ENCODE measurements around the gene DCC. TPM values are rescaled to one million over a fixed set of nuclear protein-coding genes. Genes with fewer than 3 reads are reported as not detected.

The DCC gene
- total and polyA plus RNA-seq, 2 of the 8 experiments (the other 6 are each of a cell fraction or from before 2014, with no cell fraction given): 0.14 to 1.4 TPM

DNA sequence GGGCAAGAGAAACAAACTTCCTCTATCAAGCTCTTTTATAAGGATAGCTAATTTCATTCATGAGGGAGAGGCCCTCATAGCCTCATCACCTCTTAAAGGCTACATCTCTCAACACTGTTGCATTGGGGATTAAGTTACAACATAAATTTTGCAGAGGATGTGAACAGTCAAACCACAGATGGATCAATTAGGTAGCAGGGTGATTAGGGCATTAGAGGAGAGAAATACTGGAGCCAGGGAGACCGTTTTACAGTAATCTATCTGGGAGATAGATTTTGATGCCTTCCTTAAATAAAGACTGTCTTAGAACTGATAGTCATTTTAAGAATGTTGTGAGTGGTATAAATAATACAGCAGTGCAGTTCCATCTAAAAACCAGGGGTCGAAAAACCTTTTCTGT, 258.9 kb downstream of the DCC start (continued):
- TF ChIP-seq EGR1 (IDR thresholded peaks at IDR 0.05; ENCODE audit: borderline replicate concordance, low read depth, low read length): no peak

GRCh38 chr18:52602820-52603219, 262.8 kb downstream of the DCC start:
- Histone ChIP-seq H3K79me2 (ENCODE audit: control insufficient read depth in 1 of 2, insufficient read depth in 2 of 2, low read length in 2 of 2) (no peaks in the 10 kb centered on the region), H3K56ac (replicated peaks; ENCODE audit: insufficient read length, low read depth, low read length) (no peak overlapping the region), H3K79me1 (ENCODE audit: low read depth, low read length) (no peaks in the 10 kb centered on the region), H4K5ac (ENCODE audit: insufficient read length, low read depth, low read length) (no peak overlapping the region), H2BK5ac (ENCODE audit: low read depth, low read length) (no peak overlapping the region), H3K4ac (replicated peaks; ENCODE audit: insufficient read length, low read depth, low read length) (no peak overlapping the region), H3K36me3 (ENCODE audit: control insufficient read depth in 2 of 4, insufficient read depth in 4 of 4, low read length in 3 of 4) (no peaks in the 10 kb centered on the region), H3K4me2 (ENCODE audit: insufficient read depth in 1 of 2, low read depth in 2 of 2, low read length in 2 of 2) (no peak overlapping the region), H2BK15ac (ENCODE audit: low read length) (no peak overlapping the region), H3K23ac (ENCODE audit: insufficient read length) (no peak overlapping the region), H2AK5ac (ENCODE audit: low read depth, low read length) (no peak overlapping the region), H3K9me3 (ENCODE audit: insufficient read depth in 2 of 2, low read depth in 1 of 2, low read length in 1 of 2) (no peaks in the 10 kb centered on the region), H4K8ac (ENCODE audit: extremely low read depth, insufficient read depth, low read length) (no peak overlapping the region), H3K23me2 (ENCODE audit: low read depth, low read length) (no peaks in the 10 kb centered on the region), H3K9ac (replicated peaks in 1 of 4; ENCODE audit: extremely low read depth in 1 of 4, low read depth in 3 of 4, low read length in 3 of 4) (no peak overlapping the region), H3K18ac (ENCODE audit: extremely low read depth, low read length) (no peak overlapping the region), H3K27ac (ENCODE audit: low read depth, low read length) (no peak overlapping the region), H3K4me3 (ENCODE audit: extremely low read depth in 1 of 4, insufficient read depth in 2 of 4, low read depth in 3 of 4, low read length in 4 of 4) (no peak overlapping the region), H4K91ac (replicated peaks; ENCODE audit: insufficient read length, low read length) (no peak overlapping the region), H3K4me1 (replicated peaks in 1 of 4; ENCODE audit: control insufficient read depth in 3 of 4, insufficient read depth in 4 of 4, low read length in 3 of 4) (no peaks in the 10 kb centered on the region; a peak in 1 of 7 replicates), H2AFZ (ENCODE audit: low read length) (no peak overlapping the region), H2BK12ac (ENCODE audit: low read depth, low read length) (no peak overlapping the region), H2BK20ac (ENCODE audit: low read length) (no peak overlapping the region), H3K14ac (ENCODE audit: insufficient read length) (no peak overlapping the region), H4K20me1 (replicated peaks in 1 of 2; ENCODE audit: control insufficient read depth in 1 of 2, insufficient read depth in 2 of 2, low read length in 2 of 2) (no peaks in the 10 kb centered on the region), H2BK120ac (replicated peaks; ENCODE audit: low read depth, low read length) (no peak overlapping the region), H3K27me3 (replicated peaks in 1 of 4; ENCODE audit: control insufficient read depth in 3 of 4, extremely low read depth in 1 of 4, insufficient read depth in 3 of 4, low read length in 3 of 4) (no peaks in the 10 kb centered on the region)
- ChIA-PET CTCF (ENCODE audit: partially characterized antibody) (no interaction called here), POLR2A (ENCODE audit: partially characterized antibody) (no interaction called here)
- no peak for DNase-seq (ENCODE audit: low read depth in 1 of 2, low spot score in 2 of 2)
- no peak for FAIRE-seq
- 100% methylated on average over 1 of the region's 1 CpG; no CpG with 5 or more reads in 1 of the 2 experiments for WGBS, 2 experiments (ENCODE audit: extremely low coverage in 1 of 2, insufficient coverage in 1 of 2, insufficient read length in 1 of 2, insufficient replicate concordance in 2 of 2, low coverage in 1 of 2, low lambda C conversion rate in 2 of 2, missing lambda C conversion rate in 1 of 2)
- TF ChIP-seq TBP (IDR thresholded peaks at IDR 0.05; ENCODE audit: low read depth, low read length): no peak
- TF ChIP-seq TEAD4 (IDR thresholded peaks at IDR 0.05; ENCODE audit: low read depth, low read length): no peak
- no peak for TF ChIP-seq USF2 (IDR thresholded peaks at IDR 0.05; ENCODE audit: low read length)
- TF ChIP-seq POLR2A (IDR thresholded peaks at IDR 0.05; ENCODE audit: control extremely low read depth in 1 of 2, low read depth in 2 of 2, low read length in 2 of 2): no peak
- TF ChIP-seq BCL11A (IDR thresholded peaks at IDR 0.05; ENCODE audit: low read depth in 2 of 2, low read length in 2 of 2): no peak
- no peak for TF ChIP-seq TAF1 (IDR thresholded peaks at IDR 0.05; ENCODE audit: low read depth, low read length)
- no peak for TF ChIP-seq SAP30 (IDR thresholded peaks at IDR 0.05; ENCODE audit: insufficient read depth, insufficient replicate concordance, low read length)
- TF ChIP-seq NANOG (IDR thresholded peaks at IDR 0.05; ENCODE audit: insufficient read depth, low read depth, low read length, poor library complexity, severe bottlenecking): no peak
- no peak for TF ChIP-seq GTF2F1 (IDR thresholded peaks at IDR 0.05; ENCODE audit: borderline replicate concordance, low read depth, low read length)
- TF ChIP-seq EZH2 (IDR thresholded peaks at IDR 0.05; ENCODE audit: low read depth, low read length, severe bottlenecking): no peak
- TF ChIP-seq KDM4A (IDR thresholded peaks at IDR 0.05; ENCODE audit: low read depth, low read length, severe bottlenecking): no peak

Measured in H1 (cell line).